HG03103 (cell line): ENCODE data around the gene ADAMTS2.

Source experiments
- ATAC-seq: cut with Tn5 transposase; IDR thresholded peaks from one replicate; pipeline ENCODE4 v1.9.1; 2021; ENCODE audit warnings: low read depth; ENCODE audit not compliant: unreplicated experiment

ADAMTS2 gene

DNA sequence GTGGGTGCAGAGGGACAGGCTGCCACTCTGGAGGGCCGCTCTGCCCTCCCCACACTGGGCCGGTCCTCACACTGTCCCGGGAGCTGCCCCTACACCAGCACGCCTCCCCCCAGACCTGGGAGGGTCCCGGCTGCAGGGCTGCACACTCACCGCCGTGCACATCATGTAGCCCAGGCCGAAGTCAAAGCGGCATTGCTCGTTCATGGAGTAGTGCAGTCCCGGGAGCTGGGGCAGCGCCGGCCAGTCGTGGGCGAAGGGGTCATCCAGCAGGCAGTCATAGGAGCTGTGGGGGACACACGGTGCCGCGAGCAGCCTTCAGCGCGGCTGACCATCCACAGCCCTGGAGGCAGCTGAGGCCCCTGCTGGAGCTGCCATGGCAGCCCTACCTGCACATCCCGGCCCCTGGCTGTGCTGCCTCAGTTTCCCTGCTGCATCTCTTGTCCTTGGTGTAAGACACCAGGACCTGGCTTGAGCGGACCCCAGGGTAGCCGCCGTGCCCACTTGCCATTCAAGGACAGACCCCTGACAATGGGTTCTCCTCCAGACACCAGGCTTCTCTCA, 191.8 kb downstream of the ADAMTS2 start:
- no peak for ATAC-seq

DNA sequence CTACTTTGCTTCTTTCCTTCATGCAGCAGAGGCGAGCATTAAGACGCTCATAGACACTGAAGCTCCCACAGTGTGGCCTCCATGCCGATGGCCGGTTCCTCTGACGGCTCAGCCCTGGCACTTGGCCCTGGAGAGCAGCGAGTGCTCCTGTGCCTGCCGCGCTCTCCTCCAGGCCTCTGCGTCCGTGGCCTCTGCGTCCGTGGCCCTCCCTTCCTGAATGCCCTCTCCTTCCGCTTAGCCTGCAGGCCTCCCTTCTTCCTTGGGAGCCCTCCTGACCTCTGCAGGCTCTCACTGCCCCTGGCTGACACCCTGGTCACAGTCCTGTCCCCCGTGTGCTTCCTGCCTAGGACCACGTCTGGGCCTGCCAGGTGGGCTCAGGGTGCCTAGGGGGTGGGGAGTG, 192.3 kb downstream of the ADAMTS2 start:
- ATAC-seq = no peak

DNA sequence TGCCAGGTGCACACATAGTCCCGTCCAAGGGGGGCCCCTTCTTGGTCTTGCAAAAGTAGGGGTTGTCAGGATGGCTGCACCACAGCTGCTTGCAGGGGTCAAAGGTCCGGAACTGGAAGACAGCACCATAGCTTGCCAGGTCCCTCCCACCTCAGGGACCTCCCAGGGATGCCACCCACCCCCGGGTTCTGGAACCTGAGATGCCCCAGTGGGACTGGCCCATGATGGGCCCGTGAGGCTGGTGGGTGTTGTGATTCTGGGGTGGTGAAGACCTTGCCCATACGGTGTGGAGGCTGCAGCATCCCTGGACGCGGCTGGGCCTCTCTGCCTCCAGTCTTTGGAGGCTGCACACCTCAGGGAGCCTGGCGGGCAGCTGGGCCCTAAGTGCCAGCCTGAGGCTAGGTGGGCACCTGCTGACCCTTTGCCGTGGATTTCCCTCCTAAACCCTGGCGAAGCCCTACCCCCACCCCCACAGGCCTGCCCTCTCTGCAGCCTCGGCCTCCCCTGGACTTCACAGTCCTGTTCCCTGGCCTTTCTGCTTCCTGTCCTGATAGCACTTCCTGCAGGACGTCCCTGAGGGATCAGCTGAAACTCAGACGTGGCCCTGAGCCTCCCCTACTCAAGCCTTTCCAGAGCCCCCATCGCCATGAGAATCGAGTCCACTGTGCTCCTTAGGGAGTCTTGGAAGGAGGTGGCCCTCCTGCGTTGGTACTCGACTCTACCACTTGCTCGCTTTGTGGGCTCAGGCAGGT, 192.9 kb downstream of the ADAMTS2 start:
- no peak for ATAC-seq

DNA sequence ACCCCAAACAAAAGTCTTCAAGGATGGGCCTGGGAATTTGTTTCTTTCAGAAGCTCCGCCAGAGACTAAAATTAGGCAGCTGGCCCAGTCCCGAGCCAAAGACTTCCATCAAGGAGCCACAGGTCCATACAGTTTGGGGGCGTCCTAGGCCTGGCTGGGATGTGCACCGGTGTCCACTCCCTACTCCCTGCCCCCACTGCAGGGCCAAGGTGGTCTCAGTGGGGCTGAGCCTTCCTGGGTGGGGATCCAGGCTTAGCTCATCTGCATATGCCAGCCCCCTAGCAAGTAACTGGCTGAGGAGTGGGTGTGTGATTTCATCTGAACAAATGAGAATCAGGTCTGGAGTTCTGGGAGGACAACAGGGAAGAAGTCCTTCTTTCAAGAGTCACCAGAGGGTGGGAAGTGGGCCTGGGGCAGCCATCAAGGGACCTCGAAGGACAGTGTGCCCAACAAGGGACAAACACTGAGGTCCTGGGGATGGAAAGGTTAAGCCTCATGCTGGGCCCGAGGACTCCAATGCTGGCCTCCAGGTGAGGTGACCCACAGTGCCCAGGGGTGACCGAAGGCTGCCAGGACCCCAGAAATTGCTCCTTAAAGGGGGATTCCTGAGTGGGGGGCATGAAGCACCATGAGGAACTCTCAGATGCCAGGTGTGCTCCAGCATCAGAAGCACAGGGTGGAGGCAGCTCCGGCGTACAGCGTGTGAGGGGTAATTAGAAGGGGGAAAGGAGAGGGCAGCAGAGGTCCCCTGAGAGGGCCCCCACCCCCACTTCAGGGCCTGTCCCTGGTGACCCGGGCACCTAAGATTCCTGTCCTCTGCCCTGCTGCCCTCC, 193.8 kb downstream of the ADAMTS2 start:
- ATAC-seq = no peak

DNA sequence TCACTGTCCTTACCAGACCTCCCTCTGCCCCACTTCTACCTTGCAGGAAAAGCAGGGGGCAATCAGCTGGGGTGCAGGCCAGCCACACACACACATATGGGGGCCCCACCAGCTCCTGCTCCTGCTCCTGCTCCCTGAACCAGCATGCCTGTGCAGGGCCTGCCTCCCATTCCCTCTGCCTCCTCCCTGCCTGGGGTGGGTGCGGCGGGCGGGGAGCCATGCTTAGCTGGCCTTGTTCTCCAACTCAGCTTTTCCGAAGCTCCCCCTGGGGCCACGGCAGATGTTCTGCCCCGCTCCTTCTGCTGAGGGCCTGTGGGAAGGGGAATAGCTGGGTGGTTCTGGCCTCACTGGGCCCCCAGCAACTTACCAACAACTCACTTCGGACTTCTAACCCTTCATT, 195.2 kb downstream of the ADAMTS2 start:
- no peak for ATAC-seq

DNA sequence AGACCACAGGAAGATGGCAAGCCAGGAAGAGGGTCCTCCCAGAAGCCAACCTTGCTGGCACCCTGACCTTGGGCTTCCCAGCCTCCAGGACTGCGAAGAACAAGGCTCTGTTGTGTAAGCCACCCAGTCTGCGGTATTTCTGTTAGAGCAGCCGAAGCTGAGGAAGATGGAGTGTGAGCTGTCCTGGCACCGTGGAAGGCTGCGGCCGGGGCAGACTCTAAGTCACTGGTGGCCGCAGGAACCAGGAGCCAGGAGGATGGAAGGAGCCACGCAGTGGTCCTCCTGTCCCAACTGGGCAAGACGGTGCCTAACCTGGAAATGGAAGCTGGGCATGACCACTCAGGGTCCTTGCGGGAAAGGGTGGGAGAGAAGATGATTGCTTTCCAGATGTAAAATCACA, 196.0 kb downstream of the ADAMTS2 start:
- ATAC-seq = no peak

DNA sequence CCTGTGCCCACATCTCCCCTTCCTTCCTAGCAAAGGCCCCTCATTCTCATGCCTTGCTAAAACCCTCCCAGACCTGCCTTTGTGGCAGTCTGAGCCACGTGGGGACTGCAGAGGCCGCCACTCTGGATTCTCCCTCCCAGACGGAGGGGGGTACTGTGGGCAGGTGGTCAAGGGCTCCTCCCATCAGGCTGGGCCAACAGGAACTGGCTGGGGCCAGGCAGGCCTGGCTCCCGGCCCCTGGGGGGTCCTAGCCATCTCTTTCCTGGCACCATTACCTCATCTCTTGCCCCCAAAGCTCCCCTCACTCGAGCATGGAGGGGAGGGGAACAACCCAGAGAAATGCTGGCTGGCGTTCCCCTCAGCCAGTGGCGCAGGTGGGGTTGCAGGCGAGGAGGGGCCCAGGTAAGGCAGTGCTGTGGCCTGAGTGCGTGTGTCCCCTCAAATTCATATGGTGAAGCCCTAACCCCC, 196.5 kb downstream of the ADAMTS2 start:
- no peak for ATAC-seq

DNA sequence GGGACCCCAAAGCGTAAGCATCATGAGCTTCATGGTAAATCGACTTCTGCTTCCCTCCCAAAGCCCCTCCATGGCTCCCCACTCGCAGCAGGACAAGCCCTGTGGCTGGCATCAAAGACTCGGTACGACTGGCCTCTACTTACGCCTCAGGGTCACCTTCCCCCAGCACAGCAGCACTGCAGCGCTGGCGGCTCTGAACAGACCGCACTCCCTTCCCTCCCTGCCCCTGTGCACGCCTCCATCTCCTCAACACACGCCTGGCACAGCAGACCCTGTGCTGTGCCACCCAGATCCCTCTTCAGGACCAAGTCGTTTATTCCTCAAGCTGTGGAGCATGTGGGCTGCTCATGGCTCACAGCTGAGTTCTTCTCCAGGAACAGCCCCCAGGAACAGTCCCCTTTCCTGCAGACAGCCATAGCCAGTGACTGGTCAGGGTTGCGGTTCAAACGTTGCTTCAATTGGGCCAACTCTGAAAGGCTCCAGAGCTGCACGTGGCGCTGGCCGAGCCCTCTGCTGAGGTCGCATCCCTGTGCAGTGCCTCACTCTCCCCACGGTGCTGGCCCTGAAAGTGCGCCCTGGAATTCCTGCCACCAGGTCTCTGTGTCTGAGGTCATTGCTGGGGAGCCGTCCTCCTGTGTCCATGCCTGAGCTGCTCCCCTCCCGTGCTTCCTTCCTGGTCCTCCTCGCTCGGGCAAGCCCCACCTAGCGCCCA, 197.1 kb downstream of the ADAMTS2 start:
- ATAC-seq = no peak

DNA sequence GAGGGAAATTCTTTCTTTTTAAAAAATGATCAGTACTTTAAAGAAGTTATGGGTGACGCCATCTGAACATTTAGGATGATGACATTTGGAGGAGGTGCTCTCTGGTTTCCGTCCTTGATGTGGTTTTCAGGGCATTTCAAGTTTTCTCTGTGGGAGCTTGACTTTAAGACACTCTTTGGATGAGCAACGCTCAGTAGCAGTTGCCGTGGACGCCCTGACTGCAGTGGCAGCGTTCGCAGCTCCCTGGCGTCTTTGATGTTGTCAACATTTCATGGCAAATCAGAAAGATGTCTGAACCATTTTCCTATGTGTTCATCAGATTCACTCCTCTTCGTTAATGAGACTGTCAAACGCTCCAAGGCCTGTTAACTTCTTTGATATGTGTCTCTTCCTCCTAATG, 199.0 kb downstream of the ADAMTS2 start:
- ATAC-seq = no peak

DNA sequence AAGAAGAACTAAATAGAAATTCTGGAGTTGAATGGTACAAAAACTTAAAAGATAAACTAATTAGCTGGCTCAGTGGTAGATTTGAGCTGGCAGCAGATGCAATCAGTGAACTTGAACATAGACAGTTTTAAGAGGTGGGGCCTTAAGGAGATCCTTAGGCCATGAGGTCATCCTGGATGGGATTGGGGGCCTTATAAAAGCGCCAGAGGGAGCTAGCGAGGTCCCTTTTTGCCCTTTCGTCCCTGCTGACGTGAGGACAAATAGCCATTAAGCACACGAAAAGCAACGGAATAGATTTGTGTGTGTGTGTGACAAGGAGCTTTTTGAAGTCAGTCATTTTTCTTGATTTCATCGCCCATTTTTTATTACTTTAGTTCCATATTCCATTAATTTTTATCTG, 201.8 kb downstream of the ADAMTS2 start:
- no peak for ATAC-seq

DNA sequence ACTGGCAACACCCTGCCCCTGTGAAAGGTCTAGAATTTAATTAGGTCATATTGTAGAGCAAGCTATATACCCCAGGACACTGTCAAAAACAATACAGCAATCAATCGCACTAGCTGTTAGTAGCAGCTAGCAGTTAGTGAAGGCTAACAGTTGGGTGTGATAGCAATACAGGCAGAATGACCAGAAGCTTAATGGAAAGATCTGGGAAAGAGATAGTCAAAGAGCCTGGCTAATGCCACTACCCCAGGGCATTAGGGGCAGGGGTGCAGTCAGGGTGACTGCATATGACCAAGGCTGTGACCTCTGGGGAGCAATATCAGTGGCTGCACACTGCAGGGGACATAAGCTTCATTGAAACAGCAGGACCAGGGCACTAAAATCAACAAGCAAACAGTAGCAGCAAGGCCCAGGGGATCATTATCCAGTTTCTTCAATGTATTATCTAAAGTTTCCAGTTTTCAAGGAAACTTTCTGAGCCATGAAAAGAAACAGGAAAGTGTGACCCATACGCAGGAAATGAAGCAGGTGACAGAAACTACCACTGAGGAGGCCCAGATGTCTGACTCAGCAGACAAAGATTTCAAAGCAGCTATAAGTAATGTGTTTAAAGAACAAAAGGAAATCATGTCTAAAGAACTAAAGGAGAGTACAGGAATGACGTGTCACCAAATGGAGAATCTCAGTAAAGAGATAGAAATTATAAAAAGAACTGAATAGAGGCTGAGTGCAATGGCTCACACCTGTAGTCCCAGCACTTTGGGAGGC, 202.6 kb downstream of the ADAMTS2 start:
- ATAC-seq = no peak

DNA sequence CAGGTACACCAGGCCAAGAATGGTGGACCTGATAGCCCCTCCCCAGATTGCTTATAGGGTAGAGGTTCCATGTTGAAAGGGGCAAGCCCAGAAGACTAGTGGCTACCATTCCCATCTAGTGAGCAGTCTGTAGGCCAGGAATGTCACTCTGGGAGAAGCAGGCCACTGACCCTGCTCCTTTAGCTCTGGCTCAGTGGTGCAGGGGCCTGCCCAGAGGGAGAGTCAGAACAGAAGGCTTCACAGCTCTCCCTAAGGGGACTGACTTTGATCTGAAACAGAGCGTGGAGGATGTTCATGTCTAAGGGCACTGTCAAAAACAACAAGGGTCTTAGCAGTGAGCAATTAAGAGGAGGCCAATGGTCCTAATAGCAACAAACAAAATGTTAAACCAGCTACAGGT, 203.4 kb downstream of the ADAMTS2 start:
- ATAC-seq = no peak

DNA sequence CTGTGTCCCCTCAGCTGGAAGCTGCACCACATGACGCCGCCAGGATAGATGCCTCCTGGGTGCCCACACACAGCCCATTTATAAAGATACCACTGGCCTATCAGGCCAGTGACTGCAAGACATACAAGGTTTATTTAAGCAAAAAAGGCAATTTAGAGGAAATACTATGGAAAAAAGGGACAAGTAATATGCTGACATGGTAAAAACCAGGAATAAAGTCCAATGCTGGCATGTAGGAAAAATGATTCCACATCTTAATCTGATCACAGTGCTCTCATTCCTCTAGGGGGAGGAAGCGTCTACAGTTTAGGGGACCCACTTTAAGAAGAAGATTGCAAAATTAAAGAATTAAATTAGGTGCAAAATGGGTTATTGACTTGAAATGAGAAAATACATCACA, 205.0 kb downstream of the ADAMTS2 start:
- ATAC-seq = no peak

DNA sequence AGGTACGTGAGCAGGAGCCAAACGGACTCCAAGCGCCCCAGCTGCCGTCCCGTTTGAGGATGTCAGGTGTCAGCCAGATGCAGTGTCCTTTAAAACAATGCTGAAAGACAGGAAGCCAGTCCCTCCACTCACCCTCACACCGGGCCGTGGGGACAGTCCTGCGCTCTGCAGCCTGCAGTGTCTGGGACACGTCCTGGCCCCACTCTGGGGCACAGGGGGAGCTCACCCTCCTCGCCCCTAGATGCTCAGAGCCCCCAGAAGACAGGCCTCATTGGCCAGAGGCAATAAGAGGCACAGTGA, 205.4 kb downstream of the ADAMTS2 start:
- no peak for ATAC-seq

DNA sequence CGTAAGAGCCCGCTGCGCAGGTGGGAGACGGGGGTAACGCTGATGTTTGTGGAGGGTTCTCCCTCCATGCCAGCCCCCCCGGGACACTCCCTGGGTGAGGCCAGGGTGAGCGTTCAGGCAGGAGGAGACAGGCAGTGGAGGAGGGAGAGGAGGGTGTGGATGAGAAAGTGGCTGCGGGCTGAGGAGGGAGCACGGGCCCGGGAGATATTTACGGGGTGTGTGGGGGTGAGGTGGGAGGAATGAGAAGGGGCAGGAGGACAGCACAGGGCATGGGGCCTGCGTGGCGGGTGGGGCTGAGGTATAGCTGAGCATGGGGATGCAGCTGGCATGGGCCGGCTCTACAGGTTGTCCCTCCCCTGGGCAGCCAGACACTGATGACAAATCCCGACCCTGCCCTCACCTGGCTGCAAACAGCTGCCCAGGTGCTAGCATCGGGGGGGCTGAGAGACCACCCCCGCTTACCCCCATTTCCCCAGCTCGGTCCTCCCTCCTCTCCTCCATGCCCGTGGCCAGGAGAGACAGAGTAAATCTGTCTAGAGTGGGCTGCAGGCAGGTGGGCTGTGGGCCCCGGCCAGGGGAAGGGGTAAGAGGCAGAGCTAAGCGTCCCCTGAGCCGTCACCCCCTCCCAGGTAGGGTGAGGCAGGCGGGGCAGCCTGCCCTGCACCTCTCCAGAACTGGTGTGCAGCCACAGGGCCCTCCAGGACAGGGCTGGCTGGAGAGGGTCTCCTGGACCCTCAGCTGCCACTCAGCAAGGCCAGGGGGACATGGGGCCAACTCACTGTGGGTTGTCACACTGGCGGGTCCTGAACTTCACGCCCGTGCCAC, 205.9 kb downstream of the ADAMTS2 start:
- no peak for ATAC-seq

DNA sequence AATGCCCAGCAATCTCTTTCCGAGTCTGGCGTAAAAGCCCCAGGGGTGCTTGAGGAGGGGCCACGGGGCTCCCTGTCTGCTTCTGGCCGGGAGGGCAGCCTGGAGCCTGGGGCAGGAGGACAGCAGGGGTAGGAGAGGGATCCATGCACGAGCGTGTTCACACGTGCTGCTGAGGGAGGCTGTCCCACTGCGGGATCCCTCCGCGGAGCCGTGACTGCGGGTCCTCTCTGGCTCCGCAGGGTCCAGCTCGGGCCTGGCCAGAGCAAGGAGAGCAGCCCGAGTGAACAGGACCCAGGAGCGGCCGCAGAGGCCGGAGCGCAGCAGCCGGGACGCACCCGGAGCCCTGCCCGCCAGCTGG, 206.7 kb downstream of the ADAMTS2 start:
- no peak for ATAC-seq

DNA sequence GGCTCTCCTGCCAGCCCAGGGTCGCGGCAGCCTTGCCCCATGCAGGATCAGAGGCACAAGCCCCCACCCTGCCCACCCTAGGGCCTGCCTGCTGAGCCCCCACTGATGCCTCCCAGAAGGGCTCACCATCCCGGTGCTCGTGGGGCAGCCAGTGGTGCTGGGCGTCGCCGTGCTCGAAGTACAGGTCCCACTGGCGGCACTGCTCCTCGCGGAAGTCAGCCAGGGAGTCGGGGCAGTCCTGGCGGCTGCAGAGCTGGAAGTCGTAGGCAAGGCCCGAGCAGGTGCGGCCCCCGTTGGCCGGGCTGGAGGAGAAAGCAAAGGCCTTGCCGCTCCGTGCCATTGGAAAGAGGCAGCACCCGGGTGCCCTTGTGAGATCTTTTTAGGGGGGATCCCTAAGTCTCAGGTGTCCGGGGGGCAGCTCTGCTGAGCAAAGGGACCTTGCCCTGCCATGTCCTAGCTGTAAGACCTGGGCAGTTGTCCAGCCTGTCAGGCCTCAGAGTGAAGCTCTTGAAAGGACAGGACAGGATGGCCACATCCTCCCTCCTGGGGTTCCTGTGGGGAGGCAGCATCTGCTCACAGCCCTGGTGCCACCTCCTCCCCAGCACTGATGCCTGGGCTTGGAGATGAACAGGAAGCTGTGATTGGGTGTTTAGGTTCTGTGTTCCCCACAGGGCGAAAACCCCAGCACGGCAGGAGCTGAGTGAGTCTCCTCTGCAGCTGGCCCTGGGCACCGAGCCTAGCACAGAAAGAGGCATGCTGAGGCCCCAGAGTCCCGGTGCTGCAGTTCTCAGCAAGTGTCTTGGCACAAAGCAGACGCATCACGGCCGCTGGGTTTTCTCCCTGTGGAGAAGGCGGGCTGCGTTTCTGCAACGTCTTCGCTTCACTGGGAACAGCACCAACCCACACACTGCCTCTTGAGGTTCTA, 207.4 kb downstream of the ADAMTS2 start:
- no peak for ATAC-seq

DNA sequence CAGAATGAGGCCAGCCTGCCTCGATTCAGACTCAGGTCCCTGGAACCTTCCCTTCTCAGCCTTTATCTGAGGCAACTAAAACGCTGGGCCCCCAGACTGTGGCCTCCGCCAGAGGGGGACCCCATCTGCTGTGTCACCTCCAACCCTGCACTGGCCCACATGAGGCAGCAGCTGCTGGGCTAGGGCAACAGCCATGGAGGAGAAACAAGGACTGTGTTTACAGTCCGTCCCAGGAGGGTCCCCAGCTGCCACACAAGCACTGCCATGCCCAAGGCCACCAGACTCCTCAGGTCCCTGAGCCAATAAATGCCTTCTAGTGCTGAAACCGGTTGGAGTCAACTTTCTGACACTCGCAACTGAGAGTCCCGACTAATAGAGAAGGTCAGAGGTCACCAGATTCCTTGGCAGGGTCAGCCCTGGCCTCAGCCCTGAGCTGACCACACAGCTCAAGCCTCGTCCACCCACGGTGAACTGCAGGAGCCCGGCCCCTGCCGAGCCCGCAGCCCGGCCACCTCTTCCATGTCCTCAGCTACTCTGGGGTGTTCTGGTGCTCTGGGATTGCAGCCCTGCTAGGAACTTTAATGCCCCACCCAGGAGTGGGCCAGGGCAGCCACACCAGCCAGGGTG, 208.1 kb downstream of the ADAMTS2 start:
- ATAC-seq = no peak
